ENCODE results near the gene ATP8A2. TPM values are rescaled to one million over a fixed set of nuclear protein-coding genes. Genes with fewer than 3 reads are reported as not detected.

ATP8A2 gene
- total RNA-seq, 4 donors from 2014 or later = 0.29 to 0.65 (median 0.46) TPM

GRCh38 chr13:25493931-25494640, 122.3 kb downstream of the ATP8A2 start:
- TF ChIP-seq CTCF (IDR thresholded peaks at IDR 0.05) (no peak), POLR2AphosphoS5 (IDR thresholded peaks at IDR 0.05) (no peak), POLR2A (IDR thresholded peaks at IDR 0.05; ENCODE audit: low read depth) (no peak), EP300 (IDR thresholded peaks at IDR 0.05) (no peak)
- Histone ChIP-seq H3K4me3 (no peak overlapping the region), H3K4me1 (no peaks in the 10 kb centered on the region), H3K9me3 (peaks cover 0 to 4% (median 0%) of the 10 kb centered on the region in 4 donors), H3K27me3 (peaks cover 0 to 40% (median 0%) of the 10 kb centered on the region in 4 donors), H3K27ac (replicated peaks in 1 of 4) (no peak overlapping the region), H3K36me3 (no peaks in the 10 kb centered on the region)
- peak; percentile 60 for DNase-seq (ENCODE audit: extremely low spot score)
- intact Hi-C loops (cut with DNase I) = no loop called here
- WGBS = 71% methylated on average over 10 of the region's 10 CpGs

- Histone ChIP-seq H3K4me1 (no peaks in the 10 kb centered on the region), H3K36me3 (no peaks in the 10 kb centered on the region), H3K4me3 (no peak overlapping the region), H3K27me3 (peaks cover 0 to 38% (median 0%) of the 10 kb centered on the region in 4 donors), H3K9me3 (peaks cover 0 to 4% (median 0%) of the 10 kb centered on the region in 4 donors), H3K27ac (replicated peaks in 1 of 4) (no peak overlapping the region)
- DNase-seq (ENCODE audit: extremely low spot score) = peak; percentile 37
- TF ChIP-seq CTCF (IDR thresholded peaks at IDR 0.05) (no peak), POLR2AphosphoS5 (IDR thresholded peaks at IDR 0.05) (no peak), POLR2A (IDR thresholded peaks at IDR 0.05; ENCODE audit: low read depth) (no peak), EP300 (IDR thresholded peaks at IDR 0.05) (no peak)
- 47% methylated on average over 9 of the region's 9 CpGs for WGBS
- intact Hi-C loops (cut with DNase I) = no loop called here
These were observed 123.1 kb downstream of the ATP8A2 start for GRCh38 chr13:25494698-25495411.

- intact Hi-C loops (cut with DNase I) = no loop called here
- DNase-seq (ENCODE audit: extremely low spot score) = peak; percentile 88
These were observed 129.5 kb downstream of the ATP8A2 start for GRCh38 chr13:25501231-25501630.

GRCh38 chr13:25502031-25502430, 130.3 kb downstream of the ATP8A2 start:
- Histone ChIP-seq H3K9me3 (no peaks in the 10 kb centered on the region), H3K27me3 (peaks cover 0 to 17% (median 0%) of the 10 kb centered on the region in 4 donors), H3K4me3 (no peak overlapping the region), H3K36me3 (no peaks in the 10 kb centered on the region), H3K27ac (replicated peaks in 1 of 4) (no peak overlapping the region), H3K4me1 (no peaks in the 10 kb centered on the region)
- WGBS = 70% methylated on average over 3 of the region's 3 CpGs
- TF ChIP-seq POLR2A (IDR thresholded peaks at IDR 0.05; ENCODE audit: low read depth) (no peak), EP300 (IDR thresholded peaks at IDR 0.05) (no peak), POLR2AphosphoS5 (IDR thresholded peaks at IDR 0.05) (no peak), CTCF (IDR thresholded peaks at IDR 0.05) (no peak)
- intact Hi-C loops (cut with DNase I) = no loop called here
- peak; percentile 17 for DNase-seq (ENCODE audit: extremely low spot score)

More at GRCh38 chr13:25501231-25501630, 129.5 kb downstream of the ATP8A2 start:
- Histone ChIP-seq H3K4me3 (no peak overlapping the region), H3K4me1 (no peaks in the 10 kb centered on the region), H3K27ac (replicated peaks in 1 of 4) (no peak overlapping the region), H3K9me3 (no peaks in the 10 kb centered on the region), H3K36me3 (no peaks in the 10 kb centered on the region), H3K27me3 (peaks cover 0 to 17% (median 0%) of the 10 kb centered on the region in 4 donors)
- no peak for TF ChIP-seq EP300 (IDR thresholded peaks at IDR 0.05)
- no peak for TF ChIP-seq POLR2AphosphoS5 (IDR thresholded peaks at IDR 0.05)
- no peak for TF ChIP-seq POLR2A (IDR thresholded peaks at IDR 0.05; ENCODE audit: low read depth)
- TF ChIP-seq CTCF (IDR thresholded peaks at IDR 0.05) = no peak
- WGBS = 74% methylated on average over 3 of the region's 3 CpGs
